WTC11 (cell line): ENCODE results near the gene GALK2.

Experiments used
- KAT7 ChIP-seq: sonication (generic); formaldehyde crosslinking; IDR thresholded peaks from 2 replicates; pipeline ENCODE4 v1.8.1; 2023; ENCODE audit warnings: missing genetic modification reagents, mild to moderate bottlenecking, borderline replicate concordance
- TF ChIP-seq, protein P1 (sequence below): fragments of 200-600 bp; IDR thresholded peaks from 2 replicates; pipeline ENCODE4 v1.8.0; 2022; ENCODE audit warnings: antibody characterized with exemption
- TF ChIP-seq, protein P2 (sequence below): sonication (generic); formaldehyde crosslinking; IDR thresholded peaks from 2 replicates; pipeline ENCODE4 v1.8.0; 2022; ENCODE audit warnings: missing genetic modification reagents
- TF ChIP-seq, protein P3 (sequence below): sonication (generic); formaldehyde crosslinking; IDR thresholded peaks from 2 replicates; pipeline ENCODE4 v1.8.0; 2022; ENCODE audit warnings: mild to moderate bottlenecking, missing genetic modification reagents

DNA sequence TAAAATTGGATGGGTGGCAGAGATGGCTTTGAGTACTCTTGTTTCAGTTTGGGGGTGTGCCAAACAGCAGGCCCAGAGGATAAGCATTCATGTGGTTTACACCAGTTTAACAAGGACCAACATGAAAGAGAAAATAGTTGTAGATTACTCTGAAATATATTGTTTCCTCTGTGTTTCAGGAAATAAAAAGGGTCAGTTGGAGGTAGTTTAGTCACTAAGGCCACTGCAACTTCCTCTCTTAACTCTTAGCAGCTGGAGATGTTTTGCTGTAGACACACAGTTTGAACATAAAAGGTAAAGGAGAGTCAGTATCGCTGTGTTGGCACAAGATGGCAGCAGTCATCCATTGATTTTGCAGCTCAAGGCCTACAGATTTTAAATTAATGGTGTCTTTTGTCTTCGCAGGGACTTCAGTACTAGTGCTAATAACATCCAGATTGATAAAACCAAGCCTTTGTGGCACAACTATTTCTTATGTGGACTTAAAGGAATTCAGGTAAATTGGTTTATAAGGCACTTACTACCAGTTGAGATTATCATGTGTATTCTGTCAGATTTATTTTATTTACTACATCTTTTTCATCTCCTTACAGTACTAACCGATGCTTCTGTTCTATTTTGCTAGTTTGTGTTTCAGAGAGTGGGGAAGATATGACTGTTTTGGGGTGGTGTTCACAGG lies 65.5 kb downstream of the GALK2 start:
- TF ChIP-seq, protein P1, sequence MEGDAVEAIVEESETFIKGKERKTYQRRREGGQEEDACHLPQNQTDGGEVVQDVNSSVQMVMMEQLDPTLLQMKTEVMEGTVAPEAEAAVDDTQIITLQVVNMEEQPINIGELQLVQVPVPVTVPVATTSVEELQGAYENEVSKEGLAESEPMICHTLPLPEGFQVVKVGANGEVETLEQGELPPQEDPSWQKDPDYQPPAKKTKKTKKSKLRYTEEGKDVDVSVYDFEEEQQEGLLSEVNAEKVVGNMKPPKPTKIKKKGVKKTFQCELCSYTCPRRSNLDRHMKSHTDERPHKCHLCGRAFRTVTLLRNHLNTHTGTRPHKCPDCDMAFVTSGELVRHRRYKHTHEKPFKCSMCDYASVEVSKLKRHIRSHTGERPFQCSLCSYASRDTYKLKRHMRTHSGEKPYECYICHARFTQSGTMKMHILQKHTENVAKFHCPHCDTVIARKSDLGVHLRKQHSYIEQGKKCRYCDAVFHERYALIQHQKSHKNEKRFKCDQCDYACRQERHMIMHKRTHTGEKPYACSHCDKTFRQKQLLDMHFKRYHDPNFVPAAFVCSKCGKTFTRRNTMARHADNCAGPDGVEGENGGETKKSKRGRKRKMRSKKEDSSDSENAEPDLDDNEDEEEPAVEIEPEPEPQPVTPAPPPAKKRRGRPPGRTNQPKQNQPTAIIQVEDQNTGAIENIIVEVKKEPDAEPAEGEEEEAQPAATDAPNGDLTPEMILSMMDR, result peak; percentile 65
- TF ChIP-seq KAT7, result no peak
- TF ChIP-seq, protein P2, sequence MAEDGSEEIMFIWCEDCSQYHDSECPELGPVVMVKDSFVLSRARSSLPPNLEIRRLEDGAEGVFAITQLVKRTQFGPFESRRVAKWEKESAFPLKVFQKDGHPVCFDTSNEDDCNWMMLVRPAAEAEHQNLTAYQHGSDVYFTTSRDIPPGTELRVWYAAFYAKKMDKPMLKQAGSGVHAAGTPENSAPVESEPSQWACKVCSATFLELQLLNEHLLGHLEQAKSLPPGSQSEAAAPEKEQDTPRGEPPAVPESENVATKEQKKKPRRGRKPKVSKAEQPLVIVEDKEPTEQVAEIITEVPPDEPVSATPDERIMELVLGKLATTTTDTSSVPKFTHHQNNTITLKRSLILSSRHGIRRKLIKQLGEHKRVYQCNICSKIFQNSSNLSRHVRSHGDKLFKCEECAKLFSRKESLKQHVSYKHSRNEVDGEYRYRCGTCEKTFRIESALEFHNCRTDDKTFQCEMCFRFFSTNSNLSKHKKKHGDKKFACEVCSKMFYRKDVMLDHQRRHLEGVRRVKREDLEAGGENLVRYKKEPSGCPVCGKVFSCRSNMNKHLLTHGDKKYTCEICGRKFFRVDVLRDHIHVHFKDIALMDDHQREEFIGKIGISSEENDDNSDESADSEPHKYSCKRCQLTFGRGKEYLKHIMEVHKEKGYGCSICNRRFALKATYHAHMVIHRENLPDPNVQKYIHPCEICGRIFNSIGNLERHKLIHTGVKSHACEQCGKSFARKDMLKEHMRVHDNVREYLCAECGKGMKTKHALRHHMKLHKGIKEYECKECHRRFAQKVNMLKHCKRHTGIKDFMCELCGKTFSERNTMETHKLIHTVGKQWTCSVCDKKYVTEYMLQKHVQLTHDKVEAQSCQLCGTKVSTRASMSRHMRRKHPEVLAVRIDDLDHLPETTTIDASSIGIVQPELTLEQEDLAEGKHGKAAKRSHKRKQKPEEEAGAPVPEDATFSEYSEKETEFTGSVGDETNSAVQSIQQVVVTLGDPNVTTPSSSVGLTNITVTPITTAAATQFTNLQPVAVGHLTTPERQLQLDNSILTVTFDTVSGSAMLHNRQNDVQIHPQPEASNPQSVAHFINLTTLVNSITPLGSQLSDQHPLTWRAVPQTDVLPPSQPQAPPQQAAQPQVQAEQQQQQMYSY (CRISPR knock-in tag), result no peak
- TF ChIP-seq, protein P3, sequence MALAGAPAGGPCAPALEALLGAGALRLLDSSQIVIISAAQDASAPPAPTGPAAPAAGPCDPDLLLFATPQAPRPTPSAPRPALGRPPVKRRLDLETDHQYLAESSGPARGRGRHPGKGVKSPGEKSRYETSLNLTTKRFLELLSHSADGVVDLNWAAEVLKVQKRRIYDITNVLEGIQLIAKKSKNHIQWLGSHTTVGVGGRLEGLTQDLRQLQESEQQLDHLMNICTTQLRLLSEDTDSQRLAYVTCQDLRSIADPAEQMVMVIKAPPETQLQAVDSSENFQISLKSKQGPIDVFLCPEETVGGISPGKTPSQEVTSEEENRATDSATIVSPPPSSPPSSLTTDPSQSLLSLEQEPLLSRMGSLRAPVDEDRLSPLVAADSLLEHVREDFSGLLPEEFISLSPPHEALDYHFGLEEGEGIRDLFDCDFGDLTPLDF (CRISPR knock-in tag), result no peak
